GM18858 (cell line): Measurements from ENCODE around the gene SCAANT1.

Source experiments
- ATAC-seq: cut with Tn5 transposase; IDR thresholded peaks from one replicate; pipeline ENCODE4 v1.9.1; 2021; ENCODE audit not compliant: unreplicated experiment

Gene SCAANT1

GRCh38 chr3:63934041-63934866 lies 22.1 kb upstream of the SCAANT1 start:
- ATAC-seq = no peak

- peak; percentile 63 for ATAC-seq
Observed at GRCh38 chr3:63933459-63933858, 21.3 kb upstream of the SCAANT1 start.

- ATAC-seq = no peak
Observed at GRCh38 chr3:63932509-63933212, 20.5 kb upstream of the SCAANT1 start.

GRCh38 chr3:63931290-63931689 lies 19.1 kb upstream of the SCAANT1 start:
- ATAC-seq = no peak

- ATAC-seq = peak; percentile 88
Observed at GRCh38 chr3:63927422-63928280, 15.5 kb upstream of the SCAANT1 start.

- no peak for ATAC-seq
Observed at GRCh38 chr3:63926309-63926708, 14.1 kb upstream of the SCAANT1 start.

GRCh38 chr3:63922491-63923199 lies 10.5 kb upstream of the SCAANT1 start:
- ATAC-seq = peak; percentile 1

- peak; percentile 79 for ATAC-seq
Observed at GRCh38 chr3:63921741-63922482, 9.7 kb upstream of the SCAANT1 start.

- ATAC-seq = no peak
Observed at GRCh38 chr3:63920001-63920400, 7.8 kb upstream of the SCAANT1 start.

- no peak for ATAC-seq
Observed at GRCh38 chr3:63918321-63918720, 6.1 kb upstream of the SCAANT1 start.

GRCh38 chr3:63914312-63914711 lies 2.1 kb upstream of the SCAANT1 start:
- no peak for ATAC-seq

GRCh38 chr3:63912768-63913588 lies 795 bp upstream of the SCAANT1 start:
- no peak for ATAC-seq

GRCh38 chr3:63911509-63911872 lies 692 bp downstream of the SCAANT1 start:
- peak; percentile 12 for ATAC-seq

- ATAC-seq = no peak
Observed at GRCh38 chr3:63910891-63911290, 1.3 kb downstream of the SCAANT1 start.

- no peak for ATAC-seq
Observed at GRCh38 chr3:63910001-63910400, 2.2 kb downstream of the SCAANT1 start.

GRCh38 chr3:63909431-63909830 lies 2.8 kb downstream of the SCAANT1 start:
- no peak for ATAC-seq

GRCh38 chr3:63908776-63909175 lies 3.4 kb downstream of the SCAANT1 start:
- ATAC-seq = no peak

- no peak for ATAC-seq
Observed at GRCh38 chr3:63908081-63908736, 4.0 kb downstream of the SCAANT1 start.
